A549 (cell line): Measurements from ENCODE around the gene NEUROG2. TPM values are rescaled to one million over a fixed set of nuclear protein-coding genes. Genes with fewer than 3 reads are reported as not detected.

ENCODE experiments used
- ATAC-seq, 2 experiments: fragments of 200-7000 bp in 1 of 2; fragments of >200 bp in 1 of 2; cut with Nextera tagmentation in 1 of 2; cut with Tn5 transposase in 1 of 2; 3 replicates each; pipeline versions ENCODE4 v1.8.0 to v1.9.1; 2018 to 2020; ENCODE audit warnings: mild to moderate bottlenecking in 1 of 2, moderate library complexity in 1 of 2
- CTCF ChIA-PET: fragments of 300-600 bp; sonication (Branson Sonifier 250); formaldehyde crosslinking; extraction: SDS; loops from one replicate; lab custom pipeline; 2021; ENCODE audit warnings: antibody characterized with exemption, inconsistent platforms; lab: Yijun Ruan, JAX
- POLR2A ChIA-PET: fragments of 350-600 bp; formaldehyde crosslinking; extraction: SDS; loops from one replicate; lab custom pipeline; 2021; ENCODE audit warnings: antibody characterized with exemption, inconsistent platforms; lab: Yijun Ruan, JAX
- DNase-seq, 2 experiments: peaks; one replicate each; pipeline versions ENCODE4 v3.0.0 to v3.0.0-alpha.2; 2011 to 2016; ENCODE audit warnings: low read depth in 1 of 2, low spot score in 1 of 2
- FAIRE-seq: peaks from 2 replicates; lab custom pipeline; 2011; peaks lifted over from hg19 to GRCh38; lab: Jason Lieb, UNC
- H3K27ac ChIP-seq, 2 experiments: fragments of >200 bp; sonication (Bioruptor Twin); formaldehyde crosslinking; 3 replicates each; pipeline ENCODE4 v1.5.1; 2016 to 2017
- H3K4me1 ChIP-seq: fragments of >200 bp; sonication (Bioruptor Twin); formaldehyde crosslinking; 3 replicates; pipeline ENCODE4 v1.6.1; 2016
- H3K4me2 ChIP-seq: fragments of >200 bp; sonication (Bioruptor Twin); formaldehyde crosslinking; 3 replicates; pipeline ENCODE4 v1.6.1; 2016
- H3K4me3 ChIP-seq: fragments of >200 bp; sonication (Bioruptor Twin); formaldehyde crosslinking; 3 replicates; pipeline ENCODE4 v1.5.1; 2016
- H3K9me3 ChIP-seq: fragments of >200 bp; sonication (Bioruptor Twin); formaldehyde crosslinking; 3 replicates; pipeline ENCODE4 v1.6.1; 2016
- CBX8 ChIP-seq: fragments of 200-600 bp; sonication (generic); IDR thresholded peaks from 2 replicates; pipeline ENCODE4 v1.6.1; 2016
- CTCF ChIP-seq: fragments of >200 bp; sonication (Bioruptor Twin); formaldehyde crosslinking; IDR thresholded peaks from 3 replicates; pipeline ENCODE4 v1.5.1; 2016
- EHMT2 ChIP-seq: fragments of 200-600 bp; sonication (generic); IDR thresholded peaks from 2 replicates; pipeline ENCODE4 v1.6.1; 2016; ENCODE audit warnings: antibody characterized with exemption, low read depth, mild to moderate bottlenecking, moderate library complexity
- HOXA7 ChIP-seq: fragments of 250-450 bp; sonication (Bioruptor Pico); IDR thresholded peaks from 2 replicates; pipeline ENCODE4 v1.5.0; 2020; ENCODE audit warnings: mild to moderate bottlenecking, moderate library complexity
- JUN ChIP-seq, 2 experiments: fragments of >200 bp; sonication (Bioruptor Twin); formaldehyde crosslinking; IDR thresholded peaks; 2 replicates in 1 of 2; 3 replicates in 1 of 2; pipeline ENCODE4 v1.6.1; 2016 to 2017
- JUNB ChIP-seq: fragments of >200 bp; sonication (Bioruptor Twin); formaldehyde crosslinking; IDR thresholded peaks from 2 replicates; pipeline ENCODE4 v1.6.1; 2016
- KDM5A ChIP-seq: fragments of 200-600 bp; sonication (generic); IDR thresholded peaks from 2 replicates; pipeline ENCODE4 v1.6.1; 2016; ENCODE audit warnings: antibody characterized with exemption, mild to moderate bottlenecking
- MAZ ChIP-seq: fragments of 150-350 bp; IDR thresholded peaks from 2 replicates; pipeline ENCODE4 v1.6.1; 2014; ENCODE audit warnings: antibody characterized with exemption, low read depth, low read length, borderline replicate concordance
- NFE2L2 ChIP-seq: fragments of 150-350 bp; conservative IDR thresholded peaks from 2 replicates; pipeline ENCODE4 v1.6.1; 2014; ENCODE audit warnings: low read length
- PBX3 ChIP-seq: IDR thresholded peaks from 2 replicates; pipeline ENCODE4 v1.6.1; 2012
- POLR2AphosphoS2 ChIP-seq: conservative IDR thresholded peaks from 2 replicates; pipeline ENCODE4 v1.6.1; 2012; ENCODE audit warnings: low read length, improper control_type of control experiment, inconsistent platforms
- RARB ChIP-seq: fragments of 250-450 bp; sonication (Bioruptor Pico); IDR thresholded peaks from 2 replicates; pipeline ENCODE4 v1.8.0; 2021; ENCODE audit warnings: mild to moderate bottlenecking, moderate library complexity
- RCOR1 ChIP-seq: fragments of 150-350 bp; IDR thresholded peaks from 2 replicates; pipeline ENCODE4 v1.6.1; 2014; ENCODE audit warnings: antibody characterized with exemption, low read length, low read depth
- REST ChIP-seq: fragments of 200-600 bp; sonication (generic); IDR thresholded peaks from 2 replicates; pipeline ENCODE4 v1.6.1; 2016; ENCODE audit warnings: antibody characterized with exemption, mild to moderate bottlenecking, moderate library complexity
- RFX5 ChIP-seq: fragments of 450-650 bp; IDR thresholded peaks from 2 replicates; pipeline ENCODE4 v1.7.1; 2014; ENCODE audit warnings: antibody characterized with exemption, mild to moderate bottlenecking, moderate library complexity
- TFCP2L1 ChIP-seq: fragments of 250-450 bp; sonication (Bioruptor Pico); IDR thresholded peaks from 2 replicates; pipeline ENCODE4 v1.5.0; 2021; ENCODE audit warnings: mild to moderate bottlenecking
- ZNF302 ChIP-seq: fragments of 250-450 bp; sonication (Bioruptor Pico); IDR thresholded peaks from 2 replicates; pipeline ENCODE4 v1.9.0; 2021; ENCODE audit warnings: inconsistent platforms, mild to moderate bottlenecking, moderate library complexity
- whole genome bisulfite sequencing: methylation state at CpG from one replicate; pipeline ENCODE4 v1.1.6; 2017; ENCODE audit errors: missing lambda C conversion rate; 5-methylcytosine and 5-hydroxymethylcytosine counted together
- polyA plus RNA-seq, 4 experiments: library from polyadenylated mRNA; depleted of rRNA in 3 of 4; stranded (reverse); fragments of >200 nt; fragmentation: RNase III in 1 of 4; extraction: RNeasy Plus Mini Kit Qiagen cat#74134 plus additional on column Dnase treatment in 1 of 4; gene quantifications; 2 replicates in 3 of 4; 3 replicates in 1 of 4; pipeline ENCODE4 v1.2.3, GENCODE V29; 2011 to 2017
- TF ChIP-seq, protein P1 (sequence below): IDR thresholded peaks from 2 replicates; pipeline ENCODE4 v1.6.1; 2012

The NEUROG2 gene
- polyA plus RNA-seq, 2 of the 4 experiments (the other 2 are of a cell fraction), result not detected

- H3K4me2 ChIP-seq, result no peak overlapping the region
- no peaks in the 10 kb centered on the region for H3K9me3 ChIP-seq
- no peaks in the 10 kb centered on the region for H3K4me1 ChIP-seq
- POLR2A ChIA-PET, result no interaction called here
- DNase-seq (no peak), FAIRE-seq (no peak), ATAC-seq (no peak)
- TF ChIP-seq POLR2AphosphoS2 (no peak), REST (no peak), RCOR1 (no peak), CBX8 (no peak), RARB (CRISPR knock-in tag) (no peak), MAZ (no peak), JUN (IDR thresholded peaks at IDR 0.05) (no peak), EHMT2 (no peak), NFE2L2 (no peak)
- TF ChIP-seq, protein P1, sequence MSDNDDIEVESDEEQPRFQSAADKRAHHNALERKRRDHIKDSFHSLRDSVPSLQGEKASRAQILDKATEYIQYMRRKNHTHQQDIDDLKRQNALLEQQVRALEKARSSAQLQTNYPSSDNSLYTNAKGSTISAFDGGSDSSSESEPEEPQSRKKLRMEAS, result no peak
- WGBS, result 4% methylated on average over 1 of the region's 1 CpG
- CTCF ChIA-PET, result interaction anchor here (0.7 kb wide), 1 partner anchor 204 kb away, joined by 3 read pairs; no protein-coding TSS in a partner anchor
- H3K4me3 ChIP-seq, result no peak overlapping the region
- H3K27ac ChIP-seq, result no peak overlapping the region
These were observed 15.2 kb upstream of the NEUROG2 start for GRCh38 chr4:112531146-112531545.

GRCh38 chr4:112526061-112526460 lies 10.1 kb upstream of the NEUROG2 start:
- Histone ChIP-seq H3K4me3 (no peak overlapping the region), H3K27ac (no peak overlapping the region), H3K4me2 (no peak overlapping the region), H3K4me1 (no peaks in the 10 kb centered on the region), H3K9me3 (no peaks in the 10 kb centered on the region)
- ATAC-seq, result no peak
- no peak for TF ChIP-seq KDM5A
- no peak for TF ChIP-seq CTCF
- TF ChIP-seq PBX3, result no peak
- TF ChIP-seq EHMT2, result no peak
- TF ChIP-seq RARB (CRISPR knock-in tag), result no peak
- no peak for TF ChIP-seq TFCP2L1 (CRISPR knock-in tag)
- TF ChIP-seq CBX8, result no peak
- no peak for TF ChIP-seq ZNF302 (CRISPR knock-in tag)
- TF ChIP-seq, protein P1, result no peak
- TF ChIP-seq RCOR1, result no peak
- no peak for TF ChIP-seq JUNB
- no peak for TF ChIP-seq HOXA7 (CRISPR knock-in tag)
- TF ChIP-seq RFX5, result no peak
- ChIA-PET CTCF (interaction anchor here (1.1 kb wide), 1 partner anchor 198 kb away, joined by 3 read pairs; no protein-coding TSS in a partner anchor), POLR2A (no interaction called here)
- WGBS, result 7% methylated on average over 1 of the region's 1 CpG
- no peak for DNase-seq
- FAIRE-seq, result no peak
